A549 (cell line): ENCODE data around the gene TSC22D1. TPM values are rescaled to one million over a fixed set of nuclear protein-coding genes. Genes with fewer than 3 reads are reported as not detected.

ENCODE experiments used
- ATAC-seq, 2 experiments: fragments of 200-7000 bp in 1 of 2; fragments of >200 bp in 1 of 2; cut with Nextera tagmentation in 1 of 2; cut with Tn5 transposase in 1 of 2; 3 replicates each; pipeline versions ENCODE4 v1.8.0 to v1.9.1; 2018 to 2020; ENCODE audit warnings: mild to moderate bottlenecking in 1 of 2, moderate library complexity in 1 of 2
- CTCF ChIA-PET: fragments of 300-600 bp; sonication (Branson Sonifier 250); formaldehyde crosslinking; extraction: SDS; loops from one replicate; lab custom pipeline; 2021; ENCODE audit warnings: antibody characterized with exemption, inconsistent platforms; lab: Yijun Ruan, JAX
- POLR2A ChIA-PET: fragments of 350-600 bp; formaldehyde crosslinking; extraction: SDS; loops from one replicate; lab custom pipeline; 2021; ENCODE audit warnings: antibody characterized with exemption, inconsistent platforms; lab: Yijun Ruan, JAX
- DNase-seq, 2 experiments: peaks; one replicate each; pipeline versions ENCODE4 v3.0.0 to v3.0.0-alpha.2; 2011 to 2016; ENCODE audit warnings: low read depth in 1 of 2, low spot score in 1 of 2
- FAIRE-seq: peaks from 2 replicates; lab custom pipeline; 2011; peaks lifted over from hg19 to GRCh38; lab: Jason Lieb, UNC
- H3K27ac ChIP-seq, 2 experiments: fragments of >200 bp; sonication (Bioruptor Twin); formaldehyde crosslinking; 3 replicates each; pipeline ENCODE4 v1.5.1; 2016 to 2017
- H3K4me1 ChIP-seq: fragments of >200 bp; sonication (Bioruptor Twin); formaldehyde crosslinking; 3 replicates; pipeline ENCODE4 v1.6.1; 2016
- H3K4me2 ChIP-seq: fragments of >200 bp; sonication (Bioruptor Twin); formaldehyde crosslinking; 3 replicates; pipeline ENCODE4 v1.6.1; 2016
- H3K4me3 ChIP-seq: fragments of >200 bp; sonication (Bioruptor Twin); formaldehyde crosslinking; 3 replicates; pipeline ENCODE4 v1.5.1; 2016
- H3K9me3 ChIP-seq: fragments of >200 bp; sonication (Bioruptor Twin); formaldehyde crosslinking; 3 replicates; pipeline ENCODE4 v1.6.1; 2016
- BHLHE40 ChIP-seq: IDR thresholded peaks from 2 replicates; pipeline ENCODE4 v1.6.1; 2012; ENCODE audit warnings: low read depth, low read length, inconsistent platforms
- CBX8 ChIP-seq: fragments of 200-600 bp; sonication (generic); IDR thresholded peaks from 2 replicates; pipeline ENCODE4 v1.6.1; 2016
- CEBPB ChIP-seq, 2 experiments: fragments of >200 bp in 1 of 2; sonication (Bioruptor Twin) in 1 of 2; formaldehyde crosslinking in 1 of 2; IDR thresholded peaks; 2 replicates each; pipeline ENCODE4 v1.6.1; 2012 to 2016
- EHMT2 ChIP-seq: fragments of 200-600 bp; sonication (generic); IDR thresholded peaks from 2 replicates; pipeline ENCODE4 v1.6.1; 2016; ENCODE audit warnings: antibody characterized with exemption, low read depth, mild to moderate bottlenecking, moderate library complexity
- FOXS1 ChIP-seq: fragments of 250-450 bp; sonication (Bioruptor Pico); IDR thresholded peaks from 2 replicates; pipeline ENCODE4 v1.5.0; 2020; ENCODE audit warnings: mild to moderate bottlenecking, moderate library complexity
- HDAC2 ChIP-seq: fragments of 200-600 bp; sonication (generic); IDR thresholded peaks from 2 replicates; pipeline ENCODE4 v1.6.1; 2016
- HOXB13 ChIP-seq: fragments of 250-450 bp; sonication (Bioruptor Pico); IDR thresholded peaks from 2 replicates; pipeline ENCODE4 v1.5.0; 2020; ENCODE audit warnings: low read depth, mild to moderate bottlenecking, moderate library complexity
- HOXB5 ChIP-seq: fragments of 250-450 bp; sonication (Bioruptor Pico); IDR thresholded peaks from 2 replicates; pipeline ENCODE4 v1.5.0; 2020; ENCODE audit warnings: mild to moderate bottlenecking, moderate library complexity
- JUNB ChIP-seq: fragments of >200 bp; sonication (Bioruptor Twin); formaldehyde crosslinking; IDR thresholded peaks from 2 replicates; pipeline ENCODE4 v1.6.1; 2016
- KDM1A ChIP-seq: fragments of 200-600 bp; sonication (generic); IDR thresholded peaks from 2 replicates; pipeline ENCODE4 v1.6.1; 2016; ENCODE audit warnings: low read depth, mild to moderate bottlenecking
- KDM5A ChIP-seq: fragments of 200-600 bp; sonication (generic); IDR thresholded peaks from 2 replicates; pipeline ENCODE4 v1.6.1; 2016; ENCODE audit warnings: antibody characterized with exemption, mild to moderate bottlenecking
- MYC ChIP-seq: IDR thresholded peaks from 2 replicates; pipeline ENCODE4 v1.6.1; 2012; ENCODE audit warnings: mild to moderate bottlenecking, inconsistent platforms, low read length, improper control_type of control experiment, borderline replicate concordance
- NR3C1 ChIP-seq: fragments of >200 bp; sonication (Bioruptor Twin); formaldehyde crosslinking; IDR thresholded peaks from 3 replicates; pipeline ENCODE4 v1.6.1; 2017
- PHF8 ChIP-seq: fragments of 200-600 bp; sonication (generic); IDR thresholded peaks from 2 replicates; pipeline ENCODE4 v1.6.1; 2016; ENCODE audit warnings: low read depth, mild to moderate bottlenecking, antibody characterized with exemption, moderate library complexity, borderline replicate concordance
- POLR2A ChIP-seq: IDR thresholded peaks from 2 replicates; pipeline ENCODE4 v1.6.1; 2012; ENCODE audit warnings: mild to moderate bottlenecking, low read length
- POLR2AphosphoS2 ChIP-seq: conservative IDR thresholded peaks from 2 replicates; pipeline ENCODE4 v1.6.1; 2012; ENCODE audit warnings: low read length, improper control_type of control experiment, inconsistent platforms
- RAD21 ChIP-seq, 2 experiments: fragments of >200 bp in 1 of 2; sonication (Bioruptor Twin) in 1 of 2; formaldehyde crosslinking in 1 of 2; IDR thresholded peaks in 1 of 2; conservative IDR thresholded peaks in 1 of 2; 2 replicates in 1 of 2; 3 replicates in 1 of 2; pipeline ENCODE4 v1.6.1; 2012 to 2018; ENCODE audit warnings: inconsistent platforms in 1 of 2
- RCOR1 ChIP-seq: fragments of 150-350 bp; IDR thresholded peaks from 2 replicates; pipeline ENCODE4 v1.6.1; 2014; ENCODE audit warnings: antibody characterized with exemption, low read length, low read depth
- RFX5 ChIP-seq: fragments of 450-650 bp; IDR thresholded peaks from 2 replicates; pipeline ENCODE4 v1.7.1; 2014; ENCODE audit warnings: antibody characterized with exemption, mild to moderate bottlenecking, moderate library complexity
- SREBF2 ChIP-seq: fragments of 450-650 bp; IDR thresholded peaks from 2 replicates; pipeline ENCODE4 v1.6.1; 2014; ENCODE audit warnings: mild to moderate bottlenecking, moderate library complexity
- TFCP2L1 ChIP-seq: fragments of 250-450 bp; sonication (Bioruptor Pico); IDR thresholded peaks from 2 replicates; pipeline ENCODE4 v1.5.0; 2021; ENCODE audit warnings: mild to moderate bottlenecking
- TP53 ChIP-seq: fragments of 250-450 bp; sonication (Bioruptor Pico); IDR thresholded peaks from 2 replicates; pipeline ENCODE4 v1.5.0; 2021; ENCODE audit warnings: mild to moderate bottlenecking, moderate library complexity
- ZC3H11A ChIP-seq: fragments of 450-650 bp; IDR thresholded peaks from 2 replicates; pipeline ENCODE4 v1.6.1; 2014; ENCODE audit warnings: antibody characterized with exemption, mild to moderate bottlenecking
- ZSCAN20 ChIP-seq: fragments of 250-450 bp; sonication (Bioruptor Pico); IDR thresholded peaks from 2 replicates; pipeline ENCODE4 v1.8.0; 2022; ENCODE audit warnings: mild to moderate bottlenecking, moderate library complexity
- WGBS: methylation state at CpG from one replicate; pipeline ENCODE4 v1.1.6; 2017; ENCODE audit errors: missing lambda C conversion rate; 5-methylcytosine and 5-hydroxymethylcytosine counted together
- polyA plus RNA-seq, 4 experiments: library from polyadenylated mRNA; depleted of rRNA in 3 of 4; stranded (reverse); fragments of >200 nt; fragmentation: RNase III in 1 of 4; extraction: RNeasy Plus Mini Kit Qiagen cat#74134 plus additional on column Dnase treatment in 1 of 4; gene quantifications; 2 replicates in 3 of 4; 3 replicates in 1 of 4; pipeline ENCODE4 v1.2.3, GENCODE V29; 2011 to 2017
- TF ChIP-seq, protein P1 (sequence below): IDR thresholded peaks from 2 replicates; pipeline ENCODE4 v1.6.1; 2012; ENCODE audit warnings: low read depth, borderline replicate concordance
- TF ChIP-seq, protein P2 (sequence below): fragments of >200 bp; sonication (Bioruptor Twin); formaldehyde crosslinking; IDR thresholded peaks from 2 replicates; pipeline ENCODE4 v1.6.1; 2016
- TF ChIP-seq, protein P3 (sequence below): fragments of 250-450 bp; sonication (Bioruptor Pico); IDR thresholded peaks from 2 replicates; pipeline ENCODE4 v1.5.0; 2020; ENCODE audit warnings: low read depth, mild to moderate bottlenecking, moderate library complexity
- TF ChIP-seq, protein P4 (sequence below): fragments of >200 bp; sonication (Bioruptor Twin); formaldehyde crosslinking; IDR thresholded peaks from 3 replicates; pipeline ENCODE4 v1.6.1; 2016
- TF ChIP-seq, protein P5 (sequence below): fragments of 250-450 bp; sonication (Bioruptor Pico); IDR thresholded peaks from 2 replicates; pipeline ENCODE4 v1.5.0; 2021; ENCODE audit warnings: mild to moderate bottlenecking, moderate library complexity, borderline replicate concordance
- TF ChIP-seq, protein P6 (sequence below): fragments of 450-650 bp; IDR thresholded peaks from 2 replicates; pipeline ENCODE4 v1.6.1; 2014; ENCODE audit warnings: antibody characterized with exemption

TSC22D1 gene
- polyA plus RNA-seq, 2 of the 4 experiments (the other 2 are of a cell fraction): 66.8 to 196 TPM

DNA sequence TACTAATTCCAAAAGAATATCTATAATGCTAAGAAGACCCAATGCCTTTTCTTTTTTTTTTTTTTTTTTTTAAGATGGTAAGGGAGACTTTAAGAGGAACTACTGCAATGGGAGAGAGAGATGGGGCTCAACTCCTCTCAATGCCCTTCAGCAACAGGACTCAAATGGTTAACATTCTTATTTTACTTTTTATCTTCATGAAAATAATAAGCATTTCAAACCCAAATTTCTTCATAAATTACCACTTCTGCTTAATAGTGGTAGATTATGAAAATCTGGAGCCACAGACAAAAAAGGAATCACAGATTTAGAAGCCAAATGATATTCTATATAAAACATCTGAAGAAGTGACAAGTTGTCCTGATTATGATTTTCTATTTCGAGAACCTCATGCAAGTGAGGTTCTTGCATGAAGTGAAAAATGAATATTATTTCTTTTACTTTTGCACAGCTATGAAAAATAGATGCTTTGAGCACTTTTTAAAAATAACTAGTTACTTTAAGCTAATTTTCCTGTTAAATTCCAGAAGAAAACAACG is 128.3 kb downstream of the TSC22D1 start:
- no peak overlapping the region for H3K27ac ChIP-seq
- no peak for FAIRE-seq
- H3K4me3 ChIP-seq: no peak overlapping the region
- peaks cover 9% of the 10 kb centered on the region; the same call in 1 of the 3 replicates for H3K4me1 ChIP-seq
- CTCF ChIA-PET: interaction anchor here (2.1 kb wide), 1 partner anchor 543 kb away, joined by 9 read pairs; no protein-coding TSS in a partner anchor
- DNase-seq: no peak
- 87% methylated on average over 2 of the region's 2 CpGs for WGBS
- TF ChIP-seq RAD21 (conservative IDR thresholded peaks at IDR 0.05 in 1 of 2, IDR thresholded peaks at IDR 0.05 in 1 of 2) (no peak), TFCP2L1 (CRISPR knock-in tag) (no peak), JUNB (no peak), HOXB5 (CRISPR knock-in tag) (no peak), NR3C1 (no peak), POLR2A (no peak), TP53 (no peak), KDM5A (no peak), FOXS1 (CRISPR knock-in tag) (no peak), CBX8 (no peak), HOXB13 (CRISPR knock-in tag) (no peak), CEBPB (IDR thresholded peaks at IDR 0.05) (no peak), HDAC2 (no peak), BHLHE40 (no peak), RFX5 (no peak), RCOR1 (no peak), PHF8 (no peak), KDM1A (no peak)
- TF ChIP-seq, protein P1, sequence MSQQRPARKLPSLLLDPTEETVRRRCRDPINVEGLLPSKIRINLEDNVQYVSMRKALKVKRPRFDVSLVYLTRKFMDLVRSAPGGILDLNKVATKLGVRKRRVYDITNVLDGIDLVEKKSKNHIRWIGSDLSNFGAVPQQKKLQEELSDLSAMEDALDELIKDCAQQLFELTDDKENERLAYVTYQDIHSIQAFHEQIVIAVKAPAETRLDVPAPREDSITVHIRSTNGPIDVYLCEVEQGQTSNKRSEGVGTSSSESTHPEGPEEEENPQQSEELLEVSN: no peak
- TF ChIP-seq, protein P2, sequence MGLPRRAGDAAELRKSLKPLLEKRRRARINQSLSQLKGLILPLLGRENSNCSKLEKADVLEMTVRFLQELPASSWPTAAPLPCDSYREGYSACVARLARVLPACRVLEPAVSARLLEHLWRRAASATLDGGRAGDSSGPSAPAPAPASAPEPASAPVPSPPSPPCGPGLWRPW: no peak
- POLR2A ChIA-PET: interaction anchor here (1.0 kb wide), 1 partner anchor 11 kb away, joined by 3 read pairs; no protein-coding TSS in a partner anchor
- no peak for ATAC-seq
- H3K4me2 ChIP-seq: no peak overlapping the region
- H3K9me3 ChIP-seq: no peaks in the 10 kb centered on the region

DNA sequence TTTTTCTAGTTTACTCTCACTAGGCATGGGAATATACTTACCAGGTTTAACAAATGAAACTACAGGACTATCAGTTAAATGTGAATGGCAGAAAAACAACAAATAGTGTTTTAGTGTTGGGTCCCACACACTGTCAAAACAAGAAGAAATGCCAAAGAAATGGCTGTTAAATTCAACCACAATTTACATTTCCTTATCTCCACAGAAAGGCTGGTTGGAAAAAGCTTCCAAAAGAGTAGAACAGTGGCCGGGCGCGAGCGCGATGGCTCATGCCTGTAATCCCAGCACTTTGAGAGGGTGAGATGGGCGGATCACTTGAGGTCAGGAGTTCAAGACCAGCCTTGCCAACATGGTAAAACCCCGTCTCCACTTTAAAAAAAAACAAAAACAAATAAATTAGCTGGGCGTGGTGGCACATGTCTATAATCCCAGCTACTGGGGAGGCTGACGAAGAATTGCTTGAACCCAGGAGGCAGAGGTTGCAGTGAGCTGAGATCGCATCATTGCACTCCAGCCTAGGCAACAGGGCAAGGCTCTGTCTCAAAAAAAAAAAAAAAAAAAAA is 136.0 kb downstream of the TSC22D1 start:
- DNase-seq (no peak), FAIRE-seq (no peak), ATAC-seq (no peak)
- H3K9me3 ChIP-seq: no peaks in the 10 kb centered on the region
- TF ChIP-seq, protein P1: no peak
- no peak for TF ChIP-seq NR3C1
- TF ChIP-seq CBX8: no peak
- TF ChIP-seq ZC3H11A: no peak
- TF ChIP-seq, protein P3, sequence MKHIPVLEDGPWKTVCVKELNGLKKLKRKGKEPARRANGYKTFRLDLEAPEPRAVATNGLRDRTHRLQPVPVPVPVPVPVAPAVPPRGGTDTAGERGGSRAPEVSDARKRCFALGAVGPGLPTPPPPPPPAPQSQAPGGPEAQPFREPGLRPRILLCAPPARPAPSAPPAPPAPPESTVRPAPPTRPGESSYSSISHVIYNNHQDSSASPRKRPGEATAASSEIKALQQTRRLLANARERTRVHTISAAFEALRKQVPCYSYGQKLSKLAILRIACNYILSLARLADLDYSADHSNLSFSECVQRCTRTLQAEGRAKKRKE (CRISPR knock-in tag): no peak
- no peak for TF ChIP-seq EHMT2
- no peak for TF ChIP-seq POLR2AphosphoS2
- TF ChIP-seq, protein P4, sequence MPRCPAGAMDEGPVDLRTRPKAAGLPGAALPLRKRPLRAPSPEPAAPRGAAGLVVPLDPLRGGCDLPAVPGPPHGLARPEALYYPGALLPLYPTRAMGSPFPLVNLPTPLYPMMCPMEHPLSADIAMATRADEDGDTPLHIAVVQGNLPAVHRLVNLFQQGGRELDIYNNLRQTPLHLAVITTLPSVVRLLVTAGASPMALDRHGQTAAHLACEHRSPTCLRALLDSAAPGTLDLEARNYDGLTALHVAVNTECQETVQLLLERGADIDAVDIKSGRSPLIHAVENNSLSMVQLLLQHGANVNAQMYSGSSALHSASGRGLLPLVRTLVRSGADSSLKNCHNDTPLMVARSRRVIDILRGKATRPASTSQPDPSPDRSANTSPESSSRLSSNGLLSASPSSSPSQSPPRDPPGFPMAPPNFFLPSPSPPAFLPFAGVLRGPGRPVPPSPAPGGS: no peak
- no peak for TF ChIP-seq SREBF2
- no peak for TF ChIP-seq ZSCAN20 (CRISPR knock-in tag)
- TF ChIP-seq RAD21 (conservative IDR thresholded peaks at IDR 0.05 in 1 of 2, IDR thresholded peaks at IDR 0.05 in 1 of 2): no peak
- no peak for TF ChIP-seq HDAC2
- TF ChIP-seq, protein P2: no peak
- TF ChIP-seq MYC: no peak
- TF ChIP-seq FOXS1 (CRISPR knock-in tag): no peak
- TF ChIP-seq, protein P5, sequence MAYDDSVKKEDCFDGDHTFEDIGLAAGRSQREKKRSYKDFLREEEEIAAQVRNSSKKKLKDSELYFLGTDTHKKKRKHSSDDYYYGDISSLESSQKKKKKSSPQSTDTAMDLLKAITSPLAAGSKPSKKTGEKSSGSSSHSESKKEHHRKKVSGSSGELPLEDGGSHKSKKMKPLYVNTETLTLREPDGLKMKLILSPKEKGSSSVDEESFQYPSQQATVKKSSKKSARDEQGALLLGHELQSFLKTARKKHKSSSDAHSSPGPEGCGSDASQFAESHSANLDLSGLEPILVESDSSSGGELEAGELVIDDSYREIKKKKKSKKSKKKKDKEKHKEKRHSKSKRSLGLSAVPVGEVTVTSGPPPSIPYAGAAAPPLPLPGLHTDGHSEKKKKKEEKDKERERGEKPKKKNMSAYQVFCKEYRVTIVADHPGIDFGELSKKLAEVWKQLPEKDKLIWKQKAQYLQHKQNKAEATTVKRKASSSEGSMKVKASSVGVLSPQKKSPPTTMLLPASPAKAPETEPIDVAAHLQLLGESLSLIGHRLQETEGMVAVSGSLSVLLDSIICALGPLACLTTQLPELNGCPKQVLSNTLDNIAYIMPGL (CRISPR knock-in tag): no peak
- TF ChIP-seq, protein P6, sequence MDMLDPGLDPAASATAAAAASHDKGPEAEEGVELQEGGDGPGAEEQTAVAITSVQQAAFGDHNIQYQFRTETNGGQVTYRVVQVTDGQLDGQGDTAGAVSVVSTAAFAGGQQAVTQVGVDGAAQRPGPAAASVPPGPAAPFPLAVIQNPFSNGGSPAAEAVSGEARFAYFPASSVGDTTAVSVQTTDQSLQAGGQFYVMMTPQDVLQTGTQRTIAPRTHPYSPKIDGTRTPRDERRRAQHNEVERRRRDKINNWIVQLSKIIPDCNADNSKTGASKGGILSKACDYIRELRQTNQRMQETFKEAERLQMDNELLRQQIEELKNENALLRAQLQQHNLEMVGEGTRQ: no peak
- H3K27ac ChIP-seq: peak overlapping the region in 1 of 2 experiments; percentile 51; a peak in 1 of 6 replicates
- POLR2A ChIA-PET: no interaction called here
- WGBS: 91% methylated on average over 10 of the region's 10 CpGs
- no peak overlapping the region for H3K4me3 ChIP-seq
- CTCF ChIA-PET: interaction anchor here (1.2 to 6.1 kb wide), 3 partner anchors 389 to 535 kb away, joined by 3 to 43 read pairs (median 38); no protein-coding TSS in a partner anchor
- H3K4me1 ChIP-seq: peaks cover 11% of the 10 kb centered on the region
- no peak overlapping the region for H3K4me2 ChIP-seq
